GM19463 (cell line): Measurements from ENCODE around the gene GRK7.
"Not testable (repeated sequence)": the region's sequence is repeated elsewhere in the genome, so short reads cannot be mapped to it uniquely, and the experiment has no call there.

ENCODE experiments used
- ATAC-seq: cut with Tn5 transposase; IDR thresholded peaks from one replicate; pipeline ENCODE4 v1.9.1; 2021; ENCODE audit warnings: mild to moderate bottlenecking, moderate library complexity; ENCODE audit not compliant: unreplicated experiment

GRK7 gene

DNA sequence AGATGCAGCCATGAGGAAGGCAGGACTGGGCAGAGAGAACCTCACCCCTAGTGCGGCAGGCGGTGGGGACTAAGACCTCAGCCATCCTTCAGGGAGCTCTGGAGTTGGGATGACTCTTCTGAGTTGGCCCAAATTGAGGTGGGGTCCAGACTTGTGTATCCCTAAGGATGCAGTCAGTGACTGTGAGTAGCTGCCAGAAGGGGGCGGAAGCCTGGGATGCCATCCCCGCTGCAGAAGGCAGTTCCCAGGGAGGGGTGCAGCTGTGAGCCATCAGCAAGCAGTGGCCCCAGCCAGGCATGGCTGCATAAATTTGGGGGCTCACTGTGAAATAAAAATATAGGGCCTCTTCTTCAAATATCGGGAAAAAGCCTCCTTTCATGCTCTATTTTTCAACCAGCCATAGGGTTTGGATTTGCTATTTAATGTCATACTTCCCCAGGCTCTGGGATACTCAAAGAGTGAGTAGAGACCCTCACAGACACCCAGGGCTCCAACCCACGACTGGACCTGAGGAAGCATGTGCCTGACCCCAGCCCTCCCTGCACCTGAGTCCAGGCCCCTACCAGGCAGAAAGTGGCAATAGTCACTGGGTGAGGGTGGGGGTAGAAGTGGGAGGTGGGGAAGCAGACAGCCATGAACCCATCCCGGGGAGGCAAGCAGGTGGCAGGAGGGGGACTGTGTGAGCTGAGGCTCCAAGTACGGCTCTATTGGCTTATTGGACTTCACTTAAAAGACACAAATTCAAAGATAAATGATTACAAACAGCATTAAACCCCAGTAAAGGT is 30.5 kb downstream of the GRK7 start:
- no peak for ATAC-seq

DNA sequence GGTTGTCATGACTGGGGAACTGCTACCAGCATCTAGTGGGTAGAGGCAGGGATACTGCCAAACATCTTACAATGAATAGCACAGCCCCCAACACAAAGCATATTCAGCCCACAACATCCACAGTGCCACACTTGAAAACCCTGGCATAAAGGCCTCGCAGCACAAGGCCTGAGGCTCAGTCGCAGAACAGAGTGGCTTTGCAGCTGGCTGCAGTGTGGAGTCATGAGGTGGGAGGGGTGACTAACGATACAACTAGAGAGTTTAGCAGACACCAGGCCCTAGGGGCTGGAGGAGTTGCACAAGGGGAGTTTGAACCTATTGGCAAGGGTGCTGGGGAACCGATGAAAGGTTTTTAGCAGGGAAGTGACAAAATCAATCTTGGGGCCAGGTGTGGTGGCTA is 32.1 kb downstream of the GRK7 start:
- no peak for ATAC-seq

DNA sequence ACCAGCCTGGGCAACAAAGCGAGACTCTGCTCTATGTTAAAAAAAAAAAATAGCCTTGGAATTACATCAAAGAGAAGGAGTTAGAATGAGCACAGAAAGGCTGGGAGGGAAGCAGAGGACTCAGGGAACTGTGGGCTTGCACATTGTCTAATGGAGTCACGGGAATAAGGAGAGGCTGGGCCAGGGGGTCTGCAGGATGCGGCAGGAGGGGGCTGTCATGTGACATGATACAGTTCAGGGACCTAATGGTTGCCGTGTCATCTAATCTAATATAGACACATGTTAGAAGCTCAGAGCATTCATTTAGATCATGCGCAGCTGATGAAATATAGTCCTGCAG is 32.5 kb downstream of the GRK7 start:
- ATAC-seq, result no peak

DNA sequence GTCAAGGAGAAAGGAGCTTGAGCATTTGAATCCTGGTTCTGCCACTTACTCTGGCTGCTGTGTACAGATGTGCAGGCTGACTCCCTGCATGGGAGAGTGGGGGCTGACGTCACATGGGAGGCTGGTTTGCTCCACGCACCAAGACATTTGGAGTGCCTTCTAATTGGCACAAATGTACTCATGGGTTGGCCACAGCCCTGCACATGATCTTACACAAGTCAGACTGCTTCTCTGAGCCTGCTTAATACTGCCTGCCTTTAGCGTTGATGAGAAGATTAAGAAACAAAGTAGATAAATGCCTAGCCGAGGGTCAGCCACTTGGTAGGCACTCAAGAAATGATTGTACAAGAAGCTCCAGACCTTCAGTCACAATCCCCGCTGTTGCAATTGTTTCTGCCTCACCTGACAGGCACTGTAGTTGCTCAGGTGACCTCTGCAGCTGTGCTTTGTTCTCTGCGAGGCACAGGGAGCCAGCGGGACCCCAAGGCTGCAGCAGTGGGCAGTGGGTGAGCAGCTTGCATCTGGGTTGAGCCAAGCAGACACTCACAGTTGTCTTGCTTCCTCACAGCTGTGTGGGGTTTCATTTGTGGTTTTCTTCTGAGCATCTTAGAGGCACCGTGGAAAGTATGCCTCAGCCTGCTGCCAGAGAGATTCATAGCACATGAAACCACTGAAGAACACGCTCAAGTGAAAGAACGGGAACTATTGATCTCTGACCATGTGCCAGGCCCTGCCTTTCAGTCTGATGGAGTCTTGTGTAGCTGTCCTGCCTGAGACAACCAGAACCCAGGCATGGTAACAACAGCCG is 33.1 kb downstream of the GRK7 start:
- peak; percentile 98 for ATAC-seq

DNA sequence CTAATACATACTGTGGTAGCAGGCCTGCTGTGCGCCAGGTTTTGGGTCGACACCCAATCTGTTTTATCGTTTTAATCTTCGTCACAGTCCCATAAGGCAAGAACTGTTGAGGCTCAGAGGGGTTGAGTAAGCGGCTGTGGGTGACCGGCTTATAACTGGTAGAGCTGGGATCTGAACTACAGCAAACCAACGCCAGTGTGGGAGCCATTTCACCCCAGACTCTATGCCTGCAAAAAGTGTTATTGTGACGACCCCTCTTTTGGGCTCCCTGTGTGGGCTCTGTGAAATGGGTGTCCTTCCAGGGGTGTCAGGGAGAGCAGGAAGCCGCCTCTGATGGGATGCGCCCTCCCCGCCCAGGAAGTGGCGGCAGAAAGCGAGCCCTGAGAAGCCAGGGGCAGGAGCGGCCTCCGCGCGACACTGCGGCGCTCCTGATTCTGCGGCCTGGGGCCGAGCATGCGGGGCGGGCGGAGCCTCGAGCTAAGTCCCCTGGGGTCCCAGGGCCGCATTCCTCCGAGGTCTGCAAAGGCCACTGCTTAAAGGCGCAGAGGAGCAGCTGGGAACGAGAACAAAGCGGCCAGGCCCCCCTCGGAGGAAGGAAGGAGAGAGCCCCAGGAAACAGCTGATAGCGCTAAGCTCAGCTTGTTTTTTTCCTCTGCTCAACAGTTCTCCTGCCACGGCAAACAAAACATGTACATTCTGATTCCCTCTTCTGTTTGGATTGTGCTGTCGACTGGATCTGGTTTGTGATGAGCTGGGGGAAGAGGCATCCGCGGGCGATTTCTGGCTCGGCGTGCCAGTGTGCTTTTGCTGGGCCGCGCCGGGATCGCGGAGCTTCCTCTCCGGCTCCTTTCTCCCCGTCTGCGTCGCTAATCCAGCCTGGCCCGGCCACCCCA is 33.9 kb downstream of the GRK7 start:
- ATAC-seq, result no peak

DNA sequence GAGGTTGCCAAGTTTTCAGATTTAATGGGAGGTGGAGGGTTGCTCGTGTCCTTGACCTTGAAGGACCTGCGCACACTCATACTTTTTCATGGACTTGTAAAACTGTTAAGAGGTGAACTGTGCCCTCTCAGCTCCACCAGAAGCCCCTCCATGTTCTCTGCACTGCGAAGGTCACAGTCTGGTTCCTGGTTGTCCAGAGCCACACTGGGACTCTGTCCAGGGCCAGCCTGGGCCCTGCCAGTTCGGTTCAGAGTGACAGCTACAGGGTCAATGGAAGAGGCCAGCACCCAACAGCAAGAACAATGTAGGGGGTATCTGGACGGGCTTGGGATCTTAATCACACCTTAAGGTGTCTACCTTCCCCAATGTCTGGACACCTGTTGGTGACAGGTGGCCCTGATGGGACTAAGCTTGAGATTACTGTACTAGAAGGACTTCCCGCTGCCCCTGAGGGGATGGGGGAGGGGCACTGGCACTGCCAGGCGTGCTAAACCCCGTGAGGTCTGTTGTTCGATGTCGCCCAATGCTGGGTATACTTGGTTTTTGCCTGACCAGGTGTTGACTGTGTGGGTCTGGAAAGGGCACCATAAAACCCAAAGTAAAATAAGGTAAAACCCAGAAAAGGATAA is 34.7 kb downstream of the GRK7 start:
- no peak for ATAC-seq

DNA sequence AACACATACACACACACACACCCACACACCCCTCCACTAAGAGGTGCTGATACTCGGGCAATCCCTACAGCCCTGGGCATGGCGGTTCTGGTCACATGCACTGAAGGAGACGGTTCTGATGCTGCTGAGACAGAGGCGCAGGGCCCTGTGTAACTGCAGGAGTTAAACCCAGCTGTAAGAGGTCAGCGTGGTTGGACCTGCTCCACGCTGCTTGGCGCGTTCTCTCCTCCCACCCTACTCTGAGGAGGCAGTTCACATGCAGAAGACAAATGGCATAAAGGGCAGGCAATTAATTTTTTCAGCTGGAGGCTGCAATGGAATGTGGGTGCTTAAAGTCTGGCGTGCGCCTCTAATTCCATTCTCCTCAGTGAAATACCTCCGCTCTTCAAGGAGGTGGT is 35.2 kb downstream of the GRK7 start:
- no peak for ATAC-seq

DNA sequence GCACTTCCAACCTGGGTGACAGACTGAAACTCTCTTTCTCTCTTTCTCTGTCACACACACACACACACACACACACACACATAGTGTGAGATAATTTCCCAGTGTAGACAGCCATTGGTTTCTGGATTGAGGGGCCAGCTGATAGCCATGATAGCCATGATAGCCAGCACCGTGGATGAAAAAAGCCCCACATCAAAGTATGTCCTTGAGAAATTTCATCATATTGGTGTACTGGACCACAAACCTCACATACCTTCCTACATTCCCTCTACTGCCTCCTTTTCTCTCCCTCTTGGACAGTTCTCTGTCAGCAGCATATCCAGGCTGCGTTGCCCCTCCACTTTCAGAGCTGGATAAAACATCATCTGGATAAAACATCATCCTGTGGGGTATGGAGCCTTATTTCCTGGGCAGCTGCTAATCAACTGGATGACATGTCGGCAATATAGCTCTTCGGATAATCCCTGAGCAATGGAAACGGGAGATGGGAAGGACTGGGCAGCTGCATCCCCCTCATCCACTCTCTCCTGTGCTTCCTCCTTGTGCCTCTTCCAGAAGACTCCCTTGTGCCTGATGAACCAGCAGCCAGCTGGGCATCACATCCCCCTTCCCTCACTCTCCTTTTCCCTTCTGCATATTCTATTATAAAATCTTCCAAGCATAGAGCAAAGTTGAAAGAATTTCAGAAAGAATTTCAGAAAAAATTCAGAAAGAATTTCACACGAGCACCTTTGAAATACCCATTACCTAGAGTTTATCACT is 39.3 kb downstream of the GRK7 start:
- no peak for ATAC-seq

DNA sequence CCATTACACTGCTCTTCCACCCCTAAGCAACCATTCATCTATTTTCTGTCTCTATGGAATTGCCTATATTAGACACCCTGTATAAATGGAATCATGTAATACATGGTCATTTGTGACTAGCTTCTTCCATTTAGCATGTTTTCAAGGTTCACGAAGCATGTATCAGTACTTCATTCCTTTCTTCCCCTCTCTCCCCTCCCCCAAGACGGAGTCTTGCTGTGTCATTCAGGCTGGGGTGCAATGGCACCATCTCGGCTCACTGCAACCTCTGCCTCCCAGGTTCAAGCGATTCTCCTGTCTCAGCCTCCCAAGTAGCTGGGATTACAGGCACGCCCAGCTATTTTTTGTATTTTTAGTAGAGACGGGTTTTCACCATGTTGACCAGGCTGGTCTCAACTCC is 40.3 kb downstream of the GRK7 start:
- ATAC-seq, result not testable (repeated sequence)

DNA sequence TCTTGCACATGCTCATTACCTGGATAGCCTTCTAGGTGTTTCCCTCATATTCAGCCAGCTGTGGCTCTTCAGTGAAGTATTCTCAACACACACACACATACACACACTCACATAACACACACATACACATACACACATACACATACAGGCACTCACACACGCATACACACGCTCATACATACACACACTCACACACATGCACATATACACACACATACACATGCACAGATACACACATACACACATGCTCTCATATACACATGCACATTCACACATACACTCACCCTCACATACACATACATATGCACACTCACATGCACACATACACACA is 41.2 kb downstream of the GRK7 start:
- ATAC-seq, result no peak

DNA sequence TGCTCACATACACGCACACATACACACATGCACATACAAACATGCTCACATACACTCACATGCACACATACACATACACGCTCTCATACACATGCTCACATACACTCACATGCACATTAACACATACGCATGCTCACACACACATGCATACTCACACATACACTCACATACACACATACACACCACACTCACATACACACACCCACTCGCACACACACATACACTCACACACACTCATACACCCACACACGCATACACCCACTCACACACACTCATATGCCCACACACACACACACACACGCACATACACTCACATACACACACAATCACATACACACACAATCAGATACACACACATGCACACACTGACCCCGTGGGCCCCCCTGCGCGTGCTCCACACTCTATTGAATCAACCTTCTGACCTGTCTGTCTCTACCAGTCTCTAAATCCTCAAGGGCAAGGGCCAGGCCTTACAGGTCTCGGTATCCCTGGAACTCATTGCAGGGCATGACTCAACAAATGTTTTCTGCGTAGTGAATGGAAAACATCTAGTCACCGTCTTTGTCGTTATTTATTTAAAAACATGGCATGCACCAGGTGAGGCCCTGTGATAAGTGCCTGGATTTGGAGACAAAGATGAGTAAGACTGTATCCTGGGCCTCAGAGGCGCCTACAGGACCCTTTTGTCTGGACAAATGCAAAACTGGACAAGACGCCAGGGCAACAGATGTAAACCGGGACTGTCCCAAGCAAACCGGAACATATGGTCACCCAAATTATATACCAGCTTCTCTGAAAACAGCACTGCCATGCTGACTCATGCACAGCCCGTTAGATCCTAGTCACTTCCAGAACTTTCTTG is 41.8 kb downstream of the GRK7 start:
- ATAC-seq, result no peak

DNA sequence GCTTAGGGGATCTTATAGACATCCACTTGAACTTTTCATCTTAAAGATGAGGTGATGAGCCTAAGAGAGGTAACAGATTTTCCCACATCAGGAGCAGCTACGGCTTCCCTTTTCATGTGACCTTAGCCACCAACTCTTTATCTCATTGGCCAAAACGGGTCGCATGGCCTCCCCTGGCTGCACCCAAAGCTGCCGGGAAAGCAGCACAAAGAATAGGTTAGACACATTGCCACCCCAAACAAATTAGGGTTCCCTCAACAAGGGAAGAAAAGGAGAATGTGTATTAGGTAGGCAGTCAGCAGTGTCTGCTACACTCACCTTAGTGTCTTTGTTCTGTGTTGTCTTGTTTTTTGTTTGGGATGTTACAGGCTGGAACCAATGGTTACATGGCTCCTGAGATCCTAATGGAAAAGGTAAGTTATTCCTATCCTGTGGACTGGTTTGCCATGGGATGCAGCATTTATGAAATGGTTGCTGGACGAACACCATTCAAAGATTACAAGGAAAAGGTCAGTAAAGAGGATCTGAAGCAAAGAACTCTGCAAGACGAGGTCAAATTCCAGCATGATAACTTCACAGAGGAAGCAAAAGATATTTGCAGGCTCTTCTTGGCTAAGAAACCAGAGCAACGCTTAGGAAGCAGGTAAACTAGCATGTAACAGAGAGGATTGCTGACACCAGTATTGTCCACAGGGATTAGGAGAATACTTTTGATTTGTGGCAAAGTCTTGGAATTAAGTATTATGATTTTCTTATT is 44.2 kb downstream of the GRK7 start:
- no peak for ATAC-seq

DNA sequence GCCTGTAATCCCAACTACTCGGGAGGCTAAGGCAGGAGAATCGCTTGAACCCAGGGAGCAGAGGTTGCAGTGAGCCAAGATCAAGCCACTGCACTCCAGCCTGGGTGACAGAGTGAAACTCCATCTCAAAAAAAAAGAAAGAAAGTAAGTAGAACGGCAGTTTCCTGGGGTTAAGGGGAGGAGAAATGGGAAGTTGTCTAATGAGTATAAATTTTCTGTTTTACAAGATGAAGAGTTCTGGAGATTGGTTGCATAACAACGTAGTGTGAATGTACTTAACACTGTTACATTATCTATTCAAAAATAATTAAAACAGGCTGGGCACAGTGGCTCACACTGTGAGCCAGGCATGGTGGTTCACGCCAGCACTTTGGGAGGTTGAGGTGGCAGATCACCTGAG is 45.4 kb downstream of the GRK7 start:
- no peak for ATAC-seq

DNA sequence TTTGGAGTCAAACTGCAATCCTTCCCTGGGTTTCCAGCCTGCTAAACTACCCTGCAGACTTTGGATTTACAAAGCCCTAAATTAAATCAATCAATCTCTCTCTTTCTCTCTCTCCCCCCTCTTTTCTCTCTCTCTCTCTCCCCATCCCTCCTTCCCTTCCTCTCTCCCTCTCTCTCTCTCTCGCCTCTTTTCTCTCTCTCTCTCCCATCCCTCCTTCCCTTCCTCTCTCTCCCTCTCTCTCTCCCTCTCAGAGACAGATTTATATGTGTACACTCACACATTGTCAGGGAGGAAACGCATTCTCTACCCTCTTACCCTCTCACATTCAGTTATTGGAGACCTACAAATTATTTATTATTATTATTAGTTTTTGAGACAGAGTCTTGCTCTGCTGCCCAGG is 47.0 kb downstream of the GRK7 start:
- no peak for ATAC-seq

DNA sequence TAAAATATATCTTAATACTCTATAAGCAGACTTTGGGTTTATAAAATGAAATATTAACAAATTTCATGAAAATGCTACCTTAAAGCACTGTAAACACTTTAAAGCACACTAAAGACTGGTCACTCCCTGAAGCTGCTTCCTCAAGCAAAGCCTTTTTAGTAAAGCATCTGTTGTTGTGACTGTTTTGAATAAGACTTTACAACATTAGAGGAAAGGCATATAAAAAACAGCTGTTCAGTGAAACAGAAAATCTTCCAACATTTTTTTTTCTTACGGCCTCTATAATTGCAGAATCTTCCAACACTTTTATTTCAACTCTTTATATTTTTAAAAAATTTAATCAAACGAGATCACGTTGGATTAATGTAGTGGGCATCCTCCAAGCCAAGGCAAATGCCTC is 48.1 kb downstream of the GRK7 start:
- ATAC-seq, result no peak

DNA sequence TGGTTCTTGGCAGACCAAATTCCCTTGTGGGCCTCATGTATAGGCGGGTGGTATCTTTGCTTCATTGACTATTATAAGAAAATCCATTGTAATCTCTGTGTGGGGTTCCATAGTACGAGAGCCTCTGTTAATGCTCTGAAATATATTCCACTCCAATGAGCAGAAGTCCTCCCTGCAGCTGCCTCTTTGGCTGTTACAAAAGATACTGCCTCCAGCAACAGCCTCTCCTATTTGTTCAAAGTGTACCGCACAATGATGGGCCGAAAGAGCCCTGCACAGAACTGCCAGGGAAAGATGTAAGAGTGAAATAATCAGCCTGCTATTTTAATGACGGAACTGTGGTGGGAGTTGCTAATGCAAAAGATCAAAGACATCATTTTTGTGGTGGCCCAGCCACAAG is 48.9 kb downstream of the GRK7 start:
- no peak for ATAC-seq

DNA sequence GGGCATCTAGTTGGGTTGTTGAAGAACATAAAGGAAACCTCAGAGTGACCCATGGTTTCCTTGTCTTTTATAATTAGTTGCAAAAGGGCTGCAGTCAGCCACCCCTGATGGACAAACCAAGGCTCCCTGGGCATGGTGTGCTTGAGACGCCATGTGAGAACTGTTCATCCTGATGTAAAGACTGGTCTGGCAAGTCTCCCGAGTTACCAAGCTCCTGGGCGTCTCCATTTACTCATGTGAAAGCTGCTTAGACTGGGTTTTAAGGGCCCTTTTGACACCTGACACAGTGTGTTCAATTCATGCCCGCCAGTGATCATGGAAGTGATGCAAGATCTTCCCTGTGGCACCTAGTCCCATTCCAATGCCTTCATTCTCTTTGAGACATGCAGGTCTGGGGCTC is 49.4 kb downstream of the GRK7 start:
- ATAC-seq, result no peak
